Measurements from ENCODE around the gene UNC119.

The UNC119 gene

DNA sequence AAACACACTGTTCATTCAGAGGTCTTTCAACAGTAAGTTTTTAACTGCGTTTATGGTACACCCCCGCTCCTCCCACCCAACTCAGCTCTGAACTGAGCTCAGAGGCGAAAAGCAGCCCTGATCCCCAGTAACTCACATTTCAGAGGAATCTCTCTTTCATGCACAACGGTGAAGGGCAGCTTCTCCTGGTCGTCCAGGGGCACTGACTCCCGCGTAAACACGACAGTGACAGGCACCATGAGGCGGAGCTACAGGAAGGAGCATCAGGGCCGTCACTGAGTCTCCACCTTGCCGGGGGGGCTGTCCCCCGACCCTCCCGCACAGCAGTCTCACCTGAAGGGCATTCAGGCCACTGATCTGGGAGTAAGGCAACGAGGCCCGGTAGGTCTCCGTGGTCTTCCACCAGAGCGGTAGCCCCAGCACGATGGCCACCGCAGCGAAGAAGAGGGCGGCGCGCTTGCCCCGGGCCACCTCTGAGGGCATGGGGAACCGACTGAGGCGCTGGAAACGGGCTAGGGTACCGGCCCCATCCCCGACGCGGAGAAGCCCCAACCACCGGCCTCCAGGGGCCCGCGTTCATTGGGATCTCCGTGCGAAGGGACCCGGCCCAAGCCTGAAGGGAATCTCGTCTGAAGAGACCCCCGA lies 18.4 kb upstream of the UNC119 start:
- TF ChIP-seq, protein P1, sequence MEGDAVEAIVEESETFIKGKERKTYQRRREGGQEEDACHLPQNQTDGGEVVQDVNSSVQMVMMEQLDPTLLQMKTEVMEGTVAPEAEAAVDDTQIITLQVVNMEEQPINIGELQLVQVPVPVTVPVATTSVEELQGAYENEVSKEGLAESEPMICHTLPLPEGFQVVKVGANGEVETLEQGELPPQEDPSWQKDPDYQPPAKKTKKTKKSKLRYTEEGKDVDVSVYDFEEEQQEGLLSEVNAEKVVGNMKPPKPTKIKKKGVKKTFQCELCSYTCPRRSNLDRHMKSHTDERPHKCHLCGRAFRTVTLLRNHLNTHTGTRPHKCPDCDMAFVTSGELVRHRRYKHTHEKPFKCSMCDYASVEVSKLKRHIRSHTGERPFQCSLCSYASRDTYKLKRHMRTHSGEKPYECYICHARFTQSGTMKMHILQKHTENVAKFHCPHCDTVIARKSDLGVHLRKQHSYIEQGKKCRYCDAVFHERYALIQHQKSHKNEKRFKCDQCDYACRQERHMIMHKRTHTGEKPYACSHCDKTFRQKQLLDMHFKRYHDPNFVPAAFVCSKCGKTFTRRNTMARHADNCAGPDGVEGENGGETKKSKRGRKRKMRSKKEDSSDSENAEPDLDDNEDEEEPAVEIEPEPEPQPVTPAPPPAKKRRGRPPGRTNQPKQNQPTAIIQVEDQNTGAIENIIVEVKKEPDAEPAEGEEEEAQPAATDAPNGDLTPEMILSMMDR (IDR thresholded peaks at IDR 0.05; ENCODE audit: low read depth, low read length), result no peak
- Histone ChIP-seq H3K4me3 (ENCODE audit: low read depth, low read length) (peak overlapping the region; percentile 88), H3K9me3 (no peaks in the 10 kb centered on the region), H3K27me3 (no peaks in the 10 kb centered on the region), H3K36me3 (no peaks in the 10 kb centered on the region; the same call in 1 of the 2 replicates), H3K4me1 (peaks cover 4% of the 10 kb centered on the region; the same call in 1 of the 2 replicates)
- DNase-seq, result peak; percentile 48

GRCh38 chr17:28569446-28569845 lies 17.0 kb upstream of the UNC119 start:
- Histone ChIP-seq H3K4me1 (no peaks in the 10 kb centered on the region), H3K36me3 (no peaks in the 10 kb centered on the region; the same call in 1 of the 2 replicates), H3K9me3 (no peaks in the 10 kb centered on the region), H3K27me3 (no peaks in the 10 kb centered on the region), H3K4me3 (ENCODE audit: low read depth, low read length) (peak overlapping the region; percentile 88)
- TF ChIP-seq, protein P1 (IDR thresholded peaks at IDR 0.05; ENCODE audit: low read depth, low read length), result no peak
- no peak for DNase-seq

- Histone ChIP-seq H3K36me3 (no peaks in the 10 kb centered on the region; the same call in 1 of the 2 replicates), H3K4me3 (ENCODE audit: low read depth, low read length) (no peak overlapping the region), H3K27me3 (no peaks in the 10 kb centered on the region), H3K9me3 (no peaks in the 10 kb centered on the region), H3K4me1 (no peaks in the 10 kb centered on the region)
- DNase-seq, result no peak
- TF ChIP-seq, protein P1 (IDR thresholded peaks at IDR 0.05; ENCODE audit: low read depth, low read length), result no peak
Observed at GRCh38 chr17:28567604-28568003, 15.2 kb upstream of the UNC119 start.

- TF ChIP-seq, protein P1 (IDR thresholded peaks at IDR 0.05; ENCODE audit: low read depth, low read length), result no peak
- no peaks in the 10 kb centered on the region for H3K9me3 ChIP-seq
- DNase-seq, result no peak
- H3K4me1 ChIP-seq, result no peaks in the 10 kb centered on the region
- no peak overlapping the region for H3K4me3 ChIP-seq (ENCODE audit: low read depth, low read length)
- H3K27me3 ChIP-seq, result no peaks in the 10 kb centered on the region
- H3K36me3 ChIP-seq, result peaks cover 3% of the 10 kb centered on the region; the same call in 1 of the 2 replicates
Observed at GRCh38 chr17:28563475-28563874, 11.1 kb upstream of the UNC119 start.

DNA sequence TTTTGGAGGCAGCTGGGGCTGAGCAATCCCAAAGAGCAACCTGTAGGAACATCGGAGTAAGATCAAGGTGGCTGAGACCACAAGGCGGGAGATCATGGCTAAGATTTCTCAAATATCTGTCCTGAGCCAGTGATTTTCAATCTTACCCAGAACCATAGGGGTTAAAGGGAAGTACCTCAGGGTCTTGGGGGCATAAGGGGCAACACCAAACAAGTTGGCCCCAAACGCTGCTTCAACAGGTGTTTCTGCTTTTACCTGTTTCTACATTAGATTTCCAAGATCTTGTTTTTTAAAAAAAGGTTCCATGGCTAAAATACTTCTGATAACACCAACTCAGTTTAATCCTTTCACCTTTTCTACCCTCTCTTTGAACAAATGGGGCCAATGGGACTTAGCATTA lies 2.6 kb upstream of the UNC119 start:
- DNase-seq, result no peak
- no peaks in the 10 kb centered on the region for H3K9me3 ChIP-seq
- no peaks in the 10 kb centered on the region for H3K27me3 ChIP-seq
- H3K4me1 ChIP-seq, result no peaks in the 10 kb centered on the region
- TF ChIP-seq, protein P1 (IDR thresholded peaks at IDR 0.05; ENCODE audit: low read depth, low read length), result no peak
- H3K4me3 ChIP-seq (ENCODE audit: low read depth, low read length), result no peak overlapping the region
- peaks cover 7% of the 10 kb centered on the region for H3K36me3 ChIP-seq

DNA sequence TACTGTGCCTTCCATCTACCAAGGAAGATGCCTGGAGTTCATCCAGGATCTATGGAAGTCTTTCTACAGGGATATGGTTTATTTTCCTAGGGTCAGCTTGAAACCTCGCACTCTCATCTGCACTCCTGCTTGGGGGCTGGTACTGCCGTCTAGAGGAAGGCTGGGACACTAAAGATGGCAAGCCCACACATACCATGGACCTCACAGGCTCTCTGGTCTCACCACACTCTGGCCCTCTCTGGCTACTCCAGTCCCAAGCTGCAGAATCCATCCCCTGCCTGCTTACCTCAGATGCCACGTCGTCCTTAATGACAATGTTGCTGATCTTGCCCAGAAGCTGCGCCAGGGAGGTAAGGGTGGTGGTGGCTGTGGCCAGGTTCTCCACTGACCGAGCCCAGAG lies 2.1 kb upstream of the UNC119 start:
- H3K4me3 ChIP-seq (ENCODE audit: low read depth, low read length), result no peak overlapping the region
- no peaks in the 10 kb centered on the region for H3K27me3 ChIP-seq
- TF ChIP-seq, protein P1 (IDR thresholded peaks at IDR 0.05; ENCODE audit: low read depth, low read length), result no peak
- DNase-seq, result no peak
- H3K36me3 ChIP-seq, result peaks cover 7% of the 10 kb centered on the region
- H3K4me1 ChIP-seq, result no peaks in the 10 kb centered on the region
- H3K9me3 ChIP-seq, result no peaks in the 10 kb centered on the region
